ENCODE data around the gene METTL14. TPM values are rescaled to one million over a fixed set of nuclear protein-coding genes. Genes with fewer than 3 reads are reported as not detected.

The METTL14 gene
- polyA plus RNA-seq, 1 donor (not counting 4 experiments of a cell fraction or from before 2014, with no cell fraction given) = 25.8 TPM

- dilution Hi-C loops (cut with MboI; ENCODE audit: extremely low pct_ligation_motif_present, low sequenced_read_pairs) = no loop called here
- Histone ChIP-seq H3K9ac (ENCODE audit: control insufficient read depth, extremely low read depth, insufficient read depth, low read length) (no peak overlapping the region), H2AFZ (ENCODE audit: control insufficient read depth, low read length) (no peak overlapping the region), H4K20me1 (ENCODE audit: control insufficient read depth, extremely low read depth, insufficient read depth, low read length) (no peaks in the 10 kb centered on the region), H3K9me1 (ENCODE audit: control insufficient read depth, extremely low read depth, insufficient read depth, low read length) (no peaks in the 10 kb centered on the region), H3K27ac (ENCODE audit: control insufficient read depth, insufficient read depth, low read length) (no peak overlapping the region), H3K79me2 (ENCODE audit: control insufficient read depth, insufficient read depth, low read length) (no peaks in the 10 kb centered on the region), H3K4me2 (ENCODE audit: control insufficient read depth, extremely low read depth, insufficient read depth, low read depth, low read length) (no peak overlapping the region), H3K27me3 (ENCODE audit: control insufficient read depth, extremely low read depth, insufficient read depth, low read length) (no peaks in the 10 kb centered on the region), H3K4me1 (ENCODE audit: control insufficient read depth, extremely low read depth, insufficient read depth, low read length) (no peaks in the 10 kb centered on the region), H3K9me3 (ENCODE audit: control insufficient read depth, low read depth, low read length) (no peaks in the 10 kb centered on the region), H3K36me3 (ENCODE audit: control insufficient read depth in 2 of 2, extremely low read depth in 1 of 2, insufficient read depth in 2 of 2, low read length in 2 of 2) (peaks cover 5 to 14% of the 10 kb centered on the region in 2 experiments), H3K4me3 (ENCODE audit: control insufficient read depth in 2 of 3, extremely low read depth in 1 of 3, insufficient read depth in 2 of 3, low read depth in 1 of 3, low read length in 3 of 3) (no peak overlapping the region)
- DNase-seq (ENCODE audit: low read depth, low spot score) = no peak
- FAIRE-seq = no peak
- no peak for TF ChIP-seq CTCF (optimal IDR thresholded peaks at IDR 0.05 in 1 of 3, IDR thresholded peaks at IDR 0.05 in 1 of 3, conservative IDR thresholded peaks at IDR 0.05 in 1 of 3; ENCODE audit: extremely low read depth in 1 of 3, insufficient read depth in 2 of 3, low read length in 3 of 3)
- no peak for TF ChIP-seq EZH2 (IDR thresholded peaks at IDR 0.05; ENCODE audit: low read length)
Measured at GRCh38 chr4:118749347-118749988, 64.3 kb downstream of the METTL14 start.

GRCh38 chr4:118751629-118752323 lies 66.6 kb downstream of the METTL14 start:
- TF ChIP-seq EZH2 (IDR thresholded peaks at IDR 0.05; ENCODE audit: low read length) (no peak), CTCF (optimal IDR thresholded peaks at IDR 0.05 in 1 of 3, IDR thresholded peaks at IDR 0.05 in 1 of 3, conservative IDR thresholded peaks at IDR 0.05 in 1 of 3; ENCODE audit: extremely low read depth in 1 of 3, insufficient read depth in 2 of 3, low read length in 3 of 3) (no peak)
- no peak for FAIRE-seq
- H3K9me3 ChIP-seq (ENCODE audit: control insufficient read depth, low read depth, low read length) = no peaks in the 10 kb centered on the region
- H3K9ac ChIP-seq (ENCODE audit: control insufficient read depth, extremely low read depth, insufficient read depth, low read length) = no peak overlapping the region
- H3K79me2 ChIP-seq (ENCODE audit: control insufficient read depth, insufficient read depth, low read length) = no peaks in the 10 kb centered on the region
- no peak overlapping the region for H3K27ac ChIP-seq (ENCODE audit: control insufficient read depth, insufficient read depth, low read length)
- H3K4me1 ChIP-seq (ENCODE audit: control insufficient read depth, extremely low read depth, insufficient read depth, low read length) = no peaks in the 10 kb centered on the region
- no peak overlapping the region for H3K4me3 ChIP-seq (ENCODE audit: control insufficient read depth in 2 of 3, extremely low read depth in 1 of 3, insufficient read depth in 2 of 3, low read depth in 1 of 3, low read length in 3 of 3)
- no peaks in the 10 kb centered on the region for H3K27me3 ChIP-seq (ENCODE audit: control insufficient read depth, extremely low read depth, insufficient read depth, low read length)
- dilution Hi-C loops (cut with MboI; ENCODE audit: extremely low pct_ligation_motif_present, low sequenced_read_pairs) = no loop called here
- no peak overlapping the region for H2AFZ ChIP-seq (ENCODE audit: control insufficient read depth, low read length)
- H3K4me2 ChIP-seq (ENCODE audit: control insufficient read depth, extremely low read depth, insufficient read depth, low read depth, low read length) = no peak overlapping the region
- no peak for DNase-seq (ENCODE audit: low read depth, low spot score)
- peaks cover 5 to 16% of the 10 kb centered on the region in 2 experiments for H3K36me3 ChIP-seq (ENCODE audit: control insufficient read depth in 2 of 2, extremely low read depth in 1 of 2, insufficient read depth in 2 of 2, low read length in 2 of 2)
- H3K9me1 ChIP-seq (ENCODE audit: control insufficient read depth, extremely low read depth, insufficient read depth, low read length) = no peaks in the 10 kb centered on the region
- no peaks in the 10 kb centered on the region for H4K20me1 ChIP-seq (ENCODE audit: control insufficient read depth, extremely low read depth, insufficient read depth, low read length)
